SK-N-SH treated with all-trans-retinoic acid at 6 μM for 48 hours (cell line): ENCODE data around the gene ASNSD1.

Source experiments
- ATAC-seq: fragments of 200-7000 bp; cut with Tn5 transposase; 3 replicates; pipeline ENCODE4 v1.9.1; 2020; ENCODE audit warnings: mild to moderate bottlenecking, moderate library complexity
- ARNTL ChIP-seq: fragments of 450-650 bp; formaldehyde crosslinking; IDR thresholded peaks from 2 replicates; pipeline ENCODE4 v1.5.0; 2020; ENCODE audit warnings: low read depth, mild to moderate bottlenecking, moderate library complexity, borderline replicate concordance
- BACH2 ChIP-seq: fragments of 250-450 bp; sonication (Bioruptor Pico); IDR thresholded peaks from 2 replicates; pipeline ENCODE4 v1.9.0; 2021; ENCODE audit warnings: mild to moderate bottlenecking, borderline replicate concordance
- ISL1 ChIP-seq: fragments of 250-450 bp; sonication (Bioruptor Pico); IDR thresholded peaks from 2 replicates; pipeline ENCODE4 v2.1.2; 2022; ENCODE audit warnings: mild to moderate bottlenecking, moderate library complexity
- PPARA ChIP-seq: fragments of 250-450 bp; sonication (Bioruptor Pico); IDR thresholded peaks from 2 replicates; pipeline ENCODE4 v1.5.0; 2020; ENCODE audit warnings: mild to moderate bottlenecking, borderline replicate concordance
- RARB ChIP-seq: fragments of 250-450 bp; sonication (Bioruptor Pico); IDR thresholded peaks from 2 replicates; pipeline ENCODE4 v1.8.0; 2021; ENCODE audit warnings: mild to moderate bottlenecking, moderate library complexity
- TCF4 ChIP-seq: fragments of 250-450 bp; sonication (Bioruptor Pico); IDR thresholded peaks from 2 replicates; pipeline ENCODE4 v1.8.0; 2021; ENCODE audit warnings: mild to moderate bottlenecking, moderate library complexity, borderline replicate concordance
- TOX ChIP-seq: fragments of 250-450 bp; sonication (Bioruptor Pico); IDR thresholded peaks from 2 replicates; pipeline ENCODE4 v1.8.0; 2021; ENCODE audit warnings: mild to moderate bottlenecking, moderate library complexity, borderline replicate concordance
- ZC3H10 ChIP-seq: fragments of 250-450 bp; sonication (Bioruptor Pico); IDR thresholded peaks from 2 replicates; pipeline ENCODE4 v1.5.1; 2021; ENCODE audit warnings: mild to moderate bottlenecking, moderate library complexity
- ZFP3 ChIP-seq: fragments of 250-450 bp; sonication (Bioruptor Pico); IDR thresholded peaks from 2 replicates; pipeline ENCODE4 v1.5.0; 2020; ENCODE audit warnings: mild to moderate bottlenecking, moderate library complexity
- ZFP30 ChIP-seq: fragments of 450-650 bp; formaldehyde crosslinking; IDR thresholded peaks from 2 replicates; pipeline ENCODE4 v1.5.0; 2022; ENCODE audit warnings: mild to moderate bottlenecking, moderate library complexity
- ZNF565 ChIP-seq: fragments of 450-650 bp; formaldehyde crosslinking; conservative IDR thresholded peaks from 2 replicates; pipeline ENCODE4 v1.5.0; 2020; ENCODE audit warnings: low read depth, mild to moderate bottlenecking, moderate library complexity
- ZNF70 ChIP-seq: fragments of 450-650 bp; formaldehyde crosslinking; IDR thresholded peaks from 2 replicates; pipeline ENCODE4 v1.5.0; 2020; ENCODE audit warnings: mild to moderate bottlenecking, moderate library complexity
- ZNF8 ChIP-seq: fragments of 450-650 bp; formaldehyde crosslinking; IDR thresholded peaks from 2 replicates; pipeline ENCODE4 v1.5.0; 2020; ENCODE audit warnings: mild to moderate bottlenecking, moderate library complexity
- TF ChIP-seq, protein P1 (sequence below): fragments of 250-450 bp; sonication (Bioruptor Pico); IDR thresholded peaks from 2 replicates; pipeline ENCODE4 v1.5.1; 2020; ENCODE audit warnings: low read depth, mild to moderate bottlenecking, moderate library complexity
- TF ChIP-seq, protein P2 (sequence below): fragments of 250-450 bp; sonication (Bioruptor Pico); IDR thresholded peaks from 2 replicates; pipeline ENCODE4 v1.5.1; 2021; ENCODE audit warnings: mild to moderate bottlenecking, moderate library complexity
- TF ChIP-seq, protein P3 (sequence below): fragments of 250-450 bp; sonication (Bioruptor Pico); IDR thresholded peaks from 2 replicates; pipeline ENCODE4 v1.8.0; 2021; ENCODE audit warnings: low read depth, mild to moderate bottlenecking, moderate library complexity, borderline replicate concordance
- TF ChIP-seq, protein P4 (sequence below): fragments of 250-450 bp; sonication (Bioruptor Pico); IDR thresholded peaks from 2 replicates; pipeline ENCODE4 v1.5.0; 2020; ENCODE audit warnings: mild to moderate bottlenecking, moderate library complexity
- TF ChIP-seq, protein P5 (sequence below): fragments of 250-450 bp; sonication (Bioruptor Pico); IDR thresholded peaks from 2 replicates; pipeline ENCODE4 v1.8.0; 2020; ENCODE audit warnings: mild to moderate bottlenecking, moderate library complexity, borderline replicate concordance

Gene ASNSD1

DNA sequence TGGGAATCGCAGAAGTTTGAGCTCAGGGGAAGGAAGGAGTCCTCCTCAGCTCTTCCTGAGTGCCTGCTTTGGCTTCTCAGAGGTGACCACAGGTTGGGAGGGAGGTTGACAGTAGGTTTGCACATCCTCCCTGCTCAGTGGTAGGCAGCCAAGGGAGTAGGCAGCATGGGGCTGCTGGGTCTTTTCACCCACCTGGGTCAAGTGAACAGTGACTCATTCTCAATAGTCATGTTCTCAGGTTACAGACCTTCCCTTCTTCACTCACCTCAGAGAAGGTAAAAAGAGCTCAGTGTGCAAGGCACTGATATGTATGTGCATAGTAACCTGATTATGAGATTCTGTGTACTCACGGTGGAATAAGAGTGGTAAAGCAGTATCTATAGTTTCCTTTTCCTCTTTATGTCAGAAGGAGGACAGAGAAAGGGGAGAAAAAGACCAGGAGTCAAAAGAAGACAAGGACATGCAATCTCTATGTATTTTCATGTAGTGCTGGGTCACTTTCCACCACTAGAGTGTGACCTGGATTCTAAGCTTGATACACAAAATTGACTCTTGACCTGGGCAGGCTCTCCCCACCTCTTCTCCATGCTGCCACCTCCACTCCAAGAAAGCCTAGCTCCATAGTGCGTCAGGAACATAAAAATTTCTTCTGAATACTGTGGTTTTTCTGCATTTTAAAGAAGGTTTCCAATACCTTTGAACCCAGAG is 36.5 kb upstream of the ASNSD1 start:
- no peak for ATAC-seq
- TF ChIP-seq ARNTL (CRISPR knock-in tag): no peak
- TF ChIP-seq, protein P1, sequence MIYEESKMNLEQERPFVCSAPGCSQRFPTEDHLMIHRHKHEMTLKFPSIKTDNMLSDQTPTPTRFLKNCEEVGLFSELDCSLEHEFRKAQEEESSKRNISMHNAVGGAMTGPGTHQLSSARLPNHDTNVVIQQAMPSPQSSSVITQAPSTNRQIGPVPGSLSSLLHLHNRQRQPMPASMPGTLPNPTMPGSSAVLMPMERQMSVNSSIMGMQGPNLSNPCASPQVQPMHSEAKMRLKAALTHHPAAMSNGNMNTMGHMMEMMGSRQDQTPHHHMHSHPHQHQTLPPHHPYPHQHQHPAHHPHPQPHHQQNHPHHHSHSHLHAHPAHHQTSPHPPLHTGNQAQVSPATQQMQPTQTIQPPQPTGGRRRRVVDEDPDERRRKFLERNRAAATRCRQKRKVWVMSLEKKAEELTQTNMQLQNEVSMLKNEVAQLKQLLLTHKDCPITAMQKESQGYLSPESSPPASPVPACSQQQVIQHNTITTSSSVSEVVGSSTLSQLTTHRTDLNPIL: no peak
- TF ChIP-seq ZNF70: no peak
- TF ChIP-seq, all 23 proteins: peak for 0

DNA sequence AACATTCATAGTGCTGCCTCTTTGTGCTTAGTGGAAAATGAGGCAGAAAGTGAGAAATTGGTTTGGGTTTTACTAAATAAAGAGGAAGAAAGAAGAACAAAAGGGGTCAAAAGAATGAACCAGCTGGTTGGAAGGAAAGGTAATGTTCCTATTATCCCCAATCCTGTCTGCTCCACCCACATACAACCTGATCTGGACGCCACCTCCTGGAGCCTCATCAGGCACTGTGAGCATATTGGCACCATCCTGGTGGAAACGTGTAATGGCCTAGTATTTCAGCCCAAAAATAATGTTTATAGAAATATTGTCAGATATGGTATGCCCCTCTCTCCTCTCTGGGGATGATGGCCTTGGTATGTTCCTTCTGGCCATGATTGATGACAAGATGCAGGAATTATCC is 35.6 kb upstream of the ASNSD1 start:
- no peak for ATAC-seq
- TF ChIP-seq ISL1: no peak
- TF ChIP-seq, protein P2, sequence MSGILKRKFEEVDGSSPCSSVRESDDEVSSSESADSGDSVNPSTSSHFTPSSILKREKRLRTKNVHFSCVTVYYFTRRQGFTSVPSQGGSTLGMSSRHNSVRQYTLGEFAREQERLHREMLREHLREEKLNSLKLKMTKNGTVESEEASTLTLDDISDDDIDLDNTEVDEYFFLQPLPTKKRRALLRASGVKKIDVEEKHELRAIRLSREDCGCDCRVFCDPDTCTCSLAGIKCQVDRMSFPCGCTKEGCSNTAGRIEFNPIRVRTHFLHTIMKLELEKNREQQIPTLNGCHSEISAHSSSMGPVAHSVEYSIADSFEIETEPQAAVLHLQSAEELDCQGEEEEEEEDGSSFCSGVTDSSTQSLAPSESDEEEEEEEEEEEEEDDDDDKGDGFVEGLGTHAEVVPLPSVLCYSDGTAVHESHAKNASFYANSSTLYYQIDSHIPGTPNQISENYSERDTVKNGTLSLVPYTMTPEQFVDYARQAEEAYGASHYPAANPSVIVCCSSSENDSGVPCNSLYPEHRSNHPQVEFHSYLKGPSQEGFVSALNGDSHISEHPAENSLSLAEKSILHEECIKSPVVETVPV (CRISPR knock-in tag): no peak
- no peak for TF ChIP-seq RARB (CRISPR knock-in tag)
- TF ChIP-seq, protein P3, sequence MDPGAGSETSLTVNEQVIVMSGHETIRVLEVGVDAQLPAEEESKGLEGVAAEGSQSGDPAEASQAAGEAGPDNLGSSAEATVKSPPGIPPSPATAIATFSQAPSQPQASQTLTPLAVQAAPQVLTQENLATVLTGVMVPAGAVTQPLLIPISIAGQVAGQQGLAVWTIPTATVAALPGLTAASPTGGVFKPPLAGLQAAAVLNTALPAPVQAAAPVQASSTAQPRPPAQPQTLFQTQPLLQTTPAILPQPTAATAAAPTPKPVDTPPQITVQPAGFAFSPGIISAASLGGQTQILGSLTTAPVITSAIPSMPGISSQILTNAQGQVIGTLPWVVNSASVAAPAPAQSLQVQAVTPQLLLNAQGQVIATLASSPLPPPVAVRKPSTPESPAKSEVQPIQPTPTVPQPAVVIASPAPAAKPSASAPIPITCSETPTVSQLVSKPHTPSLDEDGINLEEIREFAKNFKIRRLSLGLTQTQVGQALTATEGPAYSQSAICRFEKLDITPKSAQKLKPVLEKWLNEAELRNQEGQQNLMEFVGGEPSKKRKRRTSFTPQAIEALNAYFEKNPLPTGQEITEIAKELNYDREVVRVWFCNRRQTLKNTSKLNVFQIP (CRISPR knock-in tag): no peak
- TF ChIP-seq, protein P4, sequence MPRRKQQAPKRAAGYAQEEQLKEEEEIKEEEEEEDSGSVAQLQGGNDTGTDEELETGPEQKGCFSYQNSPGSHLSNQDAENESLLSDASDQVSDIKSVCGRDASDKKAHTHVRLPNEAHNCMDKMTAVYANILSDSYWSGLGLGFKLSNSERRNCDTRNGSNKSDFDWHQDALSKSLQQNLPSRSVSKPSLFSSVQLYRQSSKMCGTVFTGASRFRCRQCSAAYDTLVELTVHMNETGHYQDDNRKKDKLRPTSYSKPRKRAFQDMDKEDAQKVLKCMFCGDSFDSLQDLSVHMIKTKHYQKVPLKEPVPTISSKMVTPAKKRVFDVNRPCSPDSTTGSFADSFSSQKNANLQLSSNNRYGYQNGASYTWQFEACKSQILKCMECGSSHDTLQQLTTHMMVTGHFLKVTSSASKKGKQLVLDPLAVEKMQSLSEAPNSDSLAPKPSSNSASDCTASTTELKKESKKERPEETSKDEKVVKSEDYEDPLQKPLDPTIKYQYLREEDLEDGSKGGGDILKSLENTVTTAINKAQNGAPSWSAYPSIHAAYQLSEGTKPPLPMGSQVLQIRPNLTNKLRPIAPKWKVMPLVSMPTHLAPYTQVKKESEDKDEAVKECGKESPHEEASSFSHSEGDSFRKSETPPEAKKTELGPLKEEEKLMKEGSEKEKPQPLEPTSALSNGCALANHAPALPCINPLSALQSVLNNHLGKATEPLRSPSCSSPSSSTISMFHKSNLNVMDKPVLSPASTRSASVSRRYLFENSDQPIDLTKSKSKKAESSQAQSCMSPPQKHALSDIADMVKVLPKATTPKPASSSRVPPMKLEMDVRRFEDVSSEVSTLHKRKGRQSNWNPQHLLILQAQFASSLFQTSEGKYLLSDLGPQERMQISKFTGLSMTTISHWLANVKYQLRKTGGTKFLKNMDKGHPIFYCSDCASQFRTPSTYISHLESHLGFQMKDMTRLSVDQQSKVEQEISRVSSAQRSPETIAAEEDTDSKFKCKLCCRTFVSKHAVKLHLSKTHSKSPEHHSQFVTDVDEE (CRISPR knock-in tag): no peak
- TF ChIP-seq ZNF70: no peak
- TF ChIP-seq PPARA (CRISPR knock-in tag): no peak
- no peak for TF ChIP-seq ZNF8 (CRISPR knock-in tag)
- no peak for TF ChIP-seq TOX (CRISPR knock-in tag)
- no peak for TF ChIP-seq ZFP3 (CRISPR knock-in tag)
- no peak for TF ChIP-seq ZC3H10 (CRISPR knock-in tag)
- TF ChIP-seq ZNF565 (CRISPR knock-in tag): no peak
- TF ChIP-seq, protein P5, sequence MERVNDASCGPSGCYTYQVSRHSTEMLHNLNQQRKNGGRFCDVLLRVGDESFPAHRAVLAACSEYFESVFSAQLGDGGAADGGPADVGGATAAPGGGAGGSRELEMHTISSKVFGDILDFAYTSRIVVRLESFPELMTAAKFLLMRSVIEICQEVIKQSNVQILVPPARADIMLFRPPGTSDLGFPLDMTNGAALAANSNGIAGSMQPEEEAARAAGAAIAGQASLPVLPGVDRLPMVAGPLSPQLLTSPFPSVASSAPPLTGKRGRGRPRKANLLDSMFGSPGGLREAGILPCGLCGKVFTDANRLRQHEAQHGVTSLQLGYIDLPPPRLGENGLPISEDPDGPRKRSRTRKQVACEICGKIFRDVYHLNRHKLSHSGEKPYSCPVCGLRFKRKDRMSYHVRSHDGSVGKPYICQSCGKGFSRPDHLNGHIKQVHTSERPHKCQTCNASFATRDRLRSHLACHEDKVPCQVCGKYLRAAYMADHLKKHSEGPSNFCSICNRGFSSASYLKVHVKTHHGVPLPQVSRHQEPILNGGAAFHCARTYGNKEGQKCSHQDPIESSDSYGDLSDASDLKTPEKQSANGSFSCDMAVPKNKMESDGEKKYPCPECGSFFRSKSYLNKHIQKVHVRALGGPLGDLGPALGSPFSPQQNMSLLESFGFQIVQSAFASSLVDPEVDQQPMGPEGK (CRISPR knock-in tag): no peak
- no peak for TF ChIP-seq TCF4 (CRISPR knock-in tag)
- TF ChIP-seq BACH2 (CRISPR knock-in tag): no peak
- TF ChIP-seq ZFP30 (CRISPR knock-in tag): no peak

DNA sequence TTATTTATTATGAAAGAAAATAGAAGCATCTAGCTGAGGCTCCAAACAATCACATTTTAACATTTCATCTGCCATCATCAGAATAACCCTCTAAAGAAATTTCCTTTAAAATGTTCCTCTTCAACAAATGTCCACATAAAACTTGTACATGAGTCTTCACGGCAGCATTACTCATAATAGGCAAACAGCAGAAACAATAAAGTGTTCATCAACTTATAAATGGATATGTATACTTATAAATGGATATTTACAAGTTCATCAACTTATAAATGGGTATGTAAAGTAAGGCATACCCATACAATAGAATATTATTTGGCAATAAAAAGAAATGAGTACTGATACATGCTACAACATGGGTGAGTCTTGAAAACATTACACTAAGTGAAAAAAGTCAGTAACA is 33.5 kb upstream of the ASNSD1 start:
- TF ChIP-seq, protein P5 (CRISPR knock-in tag): no peak
- TF ChIP-seq PPARA (CRISPR knock-in tag) (no peak), ZNF70 (no peak)
- no peak for ATAC-seq
